Heart left ventricle (tissue), 13 donors: ENCODE results near the gene ABR.

Experiments
- POLR2A ChIP-seq, 2 donors: fragments of 450-650 bp; IDR thresholded peaks; one replicate each; pipeline ENCODE4 v1.6.1; 2017; ENCODE audit warnings: antibody characterized with exemption in 2 of 2, mild to moderate bottlenecking in 2 of 2, moderate library complexity in 2 of 2
- TF ChIP-seq, protein P1 (sequence below), 12 donors: fragments of 200-600 bp; sonication (generic) in 4 of 12; IDR thresholded peaks; one replicate each; pipeline versions ENCODE4 v1.5.0 to v1.8.0; 2018 to 2022; ENCODE audit warnings: antibody characterized with exemption in 12 of 12, mild to moderate bottlenecking in 5 of 12
- donor health status: ischemic (EF 13 %, LVEDD 7.1; RV severe dilation, severe dysfunction).
- donor health status: DM: no; HTN: yes; CAD: no.
- donor health status: DM: no; HTN: no; CAD: no.
- donor health status: ischemic (EF 25% LVEDD 6.9; RV normal size, moderate dysfunction).
- donor health status: ischemic (EF 25% LVEDD 5.7; RV mildly dilated, moderate dysfunction).
- donor health status: ischemic (EF 35%, LVEDD 5.7; RV mildly dilated, moderate dysfunction).
- donor health status: nonischemic (EF 11% LVEDD 7.7; RV severe dilation, severe dysfunction).
- donor health status: DM: yes; HTN: yes; CAD: no.
- donor health status: PGD.
- donor health status: ischemic (EF 29% LVEDD 5.4; RV normal size, mild dysfunction).
- donor health status: nonischemic (EF 23%, LVEDD 6.1; RV moderate dilation, normal function).

DNA sequence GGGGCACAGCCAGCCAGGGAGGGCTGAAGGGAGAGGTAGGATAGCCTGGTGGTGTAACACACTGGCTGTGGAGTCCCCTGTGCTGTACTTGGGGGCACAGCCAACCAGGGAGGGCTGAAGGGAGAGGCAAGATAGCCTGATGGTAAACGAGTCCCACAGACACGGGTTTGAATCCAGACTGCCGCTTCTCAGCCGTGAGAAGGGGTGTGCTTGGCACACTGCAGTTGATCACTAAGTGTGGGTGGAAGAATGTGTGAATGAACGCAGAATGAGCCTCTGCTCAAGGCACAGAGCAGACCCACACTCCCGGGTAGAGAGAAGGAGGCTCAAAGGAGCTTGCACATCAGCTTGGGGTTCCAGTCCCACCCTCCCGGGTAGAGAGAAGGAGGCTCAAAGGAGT lies 111.4 kb downstream of the ABR start:
- TF ChIP-seq, protein P1, sequence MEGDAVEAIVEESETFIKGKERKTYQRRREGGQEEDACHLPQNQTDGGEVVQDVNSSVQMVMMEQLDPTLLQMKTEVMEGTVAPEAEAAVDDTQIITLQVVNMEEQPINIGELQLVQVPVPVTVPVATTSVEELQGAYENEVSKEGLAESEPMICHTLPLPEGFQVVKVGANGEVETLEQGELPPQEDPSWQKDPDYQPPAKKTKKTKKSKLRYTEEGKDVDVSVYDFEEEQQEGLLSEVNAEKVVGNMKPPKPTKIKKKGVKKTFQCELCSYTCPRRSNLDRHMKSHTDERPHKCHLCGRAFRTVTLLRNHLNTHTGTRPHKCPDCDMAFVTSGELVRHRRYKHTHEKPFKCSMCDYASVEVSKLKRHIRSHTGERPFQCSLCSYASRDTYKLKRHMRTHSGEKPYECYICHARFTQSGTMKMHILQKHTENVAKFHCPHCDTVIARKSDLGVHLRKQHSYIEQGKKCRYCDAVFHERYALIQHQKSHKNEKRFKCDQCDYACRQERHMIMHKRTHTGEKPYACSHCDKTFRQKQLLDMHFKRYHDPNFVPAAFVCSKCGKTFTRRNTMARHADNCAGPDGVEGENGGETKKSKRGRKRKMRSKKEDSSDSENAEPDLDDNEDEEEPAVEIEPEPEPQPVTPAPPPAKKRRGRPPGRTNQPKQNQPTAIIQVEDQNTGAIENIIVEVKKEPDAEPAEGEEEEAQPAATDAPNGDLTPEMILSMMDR (IDR thresholded peaks at IDR 0.05): no peak
- TF ChIP-seq POLR2A (IDR thresholded peaks at IDR 0.05): no peak
